Neural progenitor cell (in vitro differentiated cells): Measurements from ENCODE around the gene TGFBR2. TPM values are rescaled to one million over a fixed set of nuclear protein-coding genes. Genes with fewer than 3 reads are reported as not detected.

Source experiments
- DNase-seq: peaks from one replicate; pipeline ENCODE4 v3.0.0-alpha.2; 2016; ENCODE audit warnings: low spot score
- H2AFZ ChIP-seq: fragments of 200-600 bp; sonication (generic); replicated peaks from 2 replicates; pipeline ENCODE4 v1.6.1; 2016; ENCODE audit warnings: antibody characterized with exemption
- H3F3A ChIP-seq: fragments of 200-600 bp; sonication (generic); 2 replicates; pipeline ENCODE4 v1.6.1; 2016; ENCODE audit warnings: antibody characterized with exemption, low read depth
- H3K27ac ChIP-seq: fragments of 200-600 bp; sonication (generic); 2 replicates; pipeline ENCODE4 v1.5.1; 2016; ENCODE audit warnings: mild to moderate bottlenecking
- H3K27me3 ChIP-seq: fragments of 200-600 bp; sonication (generic); 2 replicates; pipeline ENCODE4 v1.6.1; 2016; ENCODE audit warnings: mild to moderate bottlenecking, moderate library complexity
- H3K36me3 ChIP-seq: fragments of 200-600 bp; sonication (generic); 2 replicates; pipeline ENCODE4 v1.5.1; 2016
- H3K4me1 ChIP-seq: fragments of 200-600 bp; sonication (generic); 2 replicates; pipeline ENCODE4 v1.6.1; 2016; ENCODE audit warnings: mixed run types
- H3K4me2 ChIP-seq: fragments of 200-600 bp; sonication (generic); 2 replicates; pipeline ENCODE4 v1.6.1; 2016
- H3K4me3 ChIP-seq: fragments of 200-600 bp; sonication (generic); 2 replicates; pipeline ENCODE4 v1.5.1; 2016
- H3K79me2 ChIP-seq: fragments of 200-600 bp; sonication (generic); 2 replicates; pipeline ENCODE4 v1.6.1; 2016; ENCODE audit warnings: low read depth
- H3K9ac ChIP-seq: fragments of 200-600 bp; sonication (generic); 2 replicates; pipeline ENCODE4 v1.6.1; 2016
- H3K9me3 ChIP-seq: fragments of 200-600 bp; sonication (generic); 2 replicates; pipeline ENCODE4 v1.5.1; 2016; ENCODE audit warnings: low read depth
- H4K20me1 ChIP-seq: fragments of 200-600 bp; sonication (generic); 2 replicates; pipeline ENCODE4 v1.6.1; 2016; ENCODE audit warnings: low read depth
- H3K27ac Mint-ChIP-seq: 3 replicates; pipeline ENCODE4 v1.8.0; 2021; ENCODE audit warnings: mixed read lengths
- H3K27me3 Mint-ChIP-seq: 2 replicates; pipeline ENCODE4 v1.8.0; 2022; ENCODE audit warnings: low read depth, mild to moderate bottlenecking, inconsistent platforms, moderate library complexity, mixed read lengths; ENCODE audit not compliant: insufficient read depth
- H3K36me3 Mint-ChIP-seq: 3 replicates; pipeline ENCODE4 v1.8.0; 2021; ENCODE audit warnings: mixed read lengths
- H3K4me1 Mint-ChIP-seq: 3 replicates; pipeline ENCODE4 v1.8.0; 2021; ENCODE audit warnings: mixed read lengths
- H3K4me3 Mint-ChIP-seq: 3 replicates; pipeline ENCODE4 v1.8.0; 2021; ENCODE audit warnings: mild to moderate bottlenecking, moderate library complexity, mixed read lengths
- H3K9me3 Mint-ChIP-seq: 3 replicates; pipeline ENCODE4 v1.8.0; 2020; ENCODE audit warnings: mixed read lengths
- CTCF ChIP-seq: fragments of 200-600 bp; sonication (generic); IDR thresholded peaks from 2 replicates; pipeline ENCODE4 v1.5.1; 2017; ENCODE audit warnings: antibody characterized with exemption, mild to moderate bottlenecking
- EZH2 ChIP-seq: fragments of 200-600 bp; sonication (generic); IDR thresholded peaks from 2 replicates; pipeline ENCODE4 v1.6.1; 2017; ENCODE audit warnings: antibody characterized with exemption, mild to moderate bottlenecking, moderate library complexity
- EZH2phosphoT487 ChIP-seq: fragments of 200-600 bp; sonication (generic); IDR thresholded peaks from 2 replicates; pipeline ENCODE4 v1.6.1; 2017; ENCODE audit warnings: antibody characterized with exemption
- total RNA-seq: library from RNA; depleted of rRNA; stranded (reverse); fragments of >200 nt; gene quantifications from 2 replicates; pipeline ENCODE4 v1.2.3, GENCODE V29; 2015; ENCODE audit warnings: low replicate concordance

Gene TGFBR2
- total RNA-seq, 1 donor from 2014 or later, result 7.3 TPM

DNA sequence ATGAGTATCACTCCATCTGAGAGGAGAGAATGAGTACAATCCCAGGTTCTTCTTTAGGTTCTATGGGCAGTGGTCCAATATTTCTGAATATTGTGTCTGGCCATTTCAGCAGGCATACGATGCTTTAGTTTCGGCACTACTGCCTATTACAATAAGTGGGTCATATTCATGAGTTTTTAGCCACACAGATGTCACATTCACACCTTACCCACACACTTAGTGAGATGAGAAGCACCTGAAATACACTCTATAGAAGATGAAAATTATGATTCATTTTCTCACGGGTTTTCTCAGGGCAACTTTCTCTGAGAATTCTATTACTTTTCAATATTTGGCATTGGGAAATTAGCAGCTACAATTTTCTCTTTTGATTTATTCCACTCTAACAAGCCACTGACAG is 132.2 kb downstream of the TGFBR2 start:
- Mint-ChIP-seq H3K9me3 (no peaks in the 10 kb centered on the region), H3K27me3 (no peaks in the 10 kb centered on the region), H3K4me3 (no peak overlapping the region), H3K27ac (no peak overlapping the region), H3K4me1 (no peaks in the 10 kb centered on the region), H3K36me3 (no peaks in the 10 kb centered on the region)
- DNase-seq, result no peak
- Histone ChIP-seq H3K4me3 (no peak overlapping the region), H3K9ac (no peak overlapping the region), H4K20me1 (no peaks in the 10 kb centered on the region), H2AFZ (no peak overlapping the region), H3F3A (no peaks in the 10 kb centered on the region), H3K4me1 (no peaks in the 10 kb centered on the region), H3K36me3 (no peaks in the 10 kb centered on the region), H3K4me2 (no peak overlapping the region), H3K27ac (no peak overlapping the region), H3K79me2 (no peaks in the 10 kb centered on the region), H3K27me3 (no peaks in the 10 kb centered on the region), H3K9me3 (no peaks in the 10 kb centered on the region)
- TF ChIP-seq CTCF (no peak), EZH2phosphoT487 (no peak), EZH2 (no peak)

GRCh38 chr3:30741889-30742288 is 135.5 kb downstream of the TGFBR2 start:
- TF ChIP-seq EZH2phosphoT487 (no peak), CTCF (no peak), EZH2 (no peak)
- H3K27ac ChIP-seq, result no peak overlapping the region
- no peaks in the 10 kb centered on the region for H3K9me3 ChIP-seq
- H3K79me2 ChIP-seq, result no peaks in the 10 kb centered on the region
- Mint-ChIP-seq H3K9me3 (no peaks in the 10 kb centered on the region), H3K27me3 (no peaks in the 10 kb centered on the region), H3K4me3 (no peak overlapping the region), H3K4me1 (no peaks in the 10 kb centered on the region), H3K27ac (no peak overlapping the region), H3K36me3 (no peaks in the 10 kb centered on the region)
- H4K20me1 ChIP-seq, result no peaks in the 10 kb centered on the region
- H3K4me1 ChIP-seq, result no peaks in the 10 kb centered on the region
- no peak overlapping the region for H2AFZ ChIP-seq
- H3K4me3 ChIP-seq, result no peak overlapping the region
- H3K9ac ChIP-seq, result no peak overlapping the region
- no peaks in the 10 kb centered on the region for H3K27me3 ChIP-seq
- no peaks in the 10 kb centered on the region for H3K36me3 ChIP-seq
- H3F3A ChIP-seq, result no peaks in the 10 kb centered on the region
- DNase-seq, result no peak
- no peak overlapping the region for H3K4me2 ChIP-seq

GRCh38 chr3:30742796-30743619 is 136.6 kb downstream of the TGFBR2 start:
- H3K4me1 Mint-ChIP-seq, result no peaks in the 10 kb centered on the region
- H3K27me3 ChIP-seq, result no peaks in the 10 kb centered on the region
- no peaks in the 10 kb centered on the region for H3K4me1 ChIP-seq
- H3K27ac Mint-ChIP-seq, result no peak overlapping the region
- H3K4me2 ChIP-seq, result no peak overlapping the region
- H3F3A ChIP-seq, result no peaks in the 10 kb centered on the region
- H4K20me1 ChIP-seq, result no peaks in the 10 kb centered on the region
- no peaks in the 10 kb centered on the region for H3K36me3 Mint-ChIP-seq
- H3K9ac ChIP-seq, result no peak overlapping the region
- no peaks in the 10 kb centered on the region for H3K9me3 Mint-ChIP-seq
- no peaks in the 10 kb centered on the region for H3K27me3 Mint-ChIP-seq
- no peak overlapping the region for H3K4me3 Mint-ChIP-seq
- no peak overlapping the region for H2AFZ ChIP-seq
- H3K4me3 ChIP-seq, result no peak overlapping the region
- no peaks in the 10 kb centered on the region for H3K36me3 ChIP-seq
- no peaks in the 10 kb centered on the region for H3K79me2 ChIP-seq
- TF ChIP-seq CTCF (no peak), EZH2 (no peak), EZH2phosphoT487 (no peak)
- DNase-seq, result no peak
- H3K27ac ChIP-seq, result no peak overlapping the region
- no peaks in the 10 kb centered on the region for H3K9me3 ChIP-seq
